Measurements from ENCODE around the gene KIF16B. TPM values are rescaled to one million over a fixed set of nuclear protein-coding genes. Genes with fewer than 3 reads are reported as not detected.

The KIF16B gene
- total RNA-seq, 4 donors from 2014 or later, result 19.9 to 40.2 (median 20.5) TPM

- H3K27ac ChIP-seq, result no peak overlapping the region
- no peak overlapping the region for H3K4me3 ChIP-seq
- H3K9me3 ChIP-seq, result no peaks in the 10 kb centered on the region
- no peaks in the 10 kb centered on the region for H3K27me3 ChIP-seq
- peaks cover 0 to 12% (median 0%) of the 10 kb centered on the region in 4 donors for H3K4me1 ChIP-seq
- WGBS, 2 donors, result 39 to 47% methylated on average over 2 of the region's 2 CpGs
- H3K36me3 ChIP-seq, result peaks cover 0 to 26% (median 5%) of the 10 kb centered on the region in 3 donors
- no peak for DNase-seq (ENCODE audit: low spot score in 2 of 2)
- TF ChIP-seq POLR2A (IDR thresholded peaks at IDR 0.05) (no peak), EP300 (IDR thresholded peaks at IDR 0.05) (no peak), CTCF (IDR thresholded peaks at IDR 0.05) (no peak)
Observed at GRCh38 chr20:16433293-16433580, 140.0 kb downstream of the KIF16B start.

GRCh38 chr20:16432466-16433292 is 140.6 kb downstream of the KIF16B start:
- DNase-seq (ENCODE audit: low spot score in 2 of 2), result no peak
- Histone ChIP-seq H3K27me3 (no peaks in the 10 kb centered on the region), H3K27ac (no peak overlapping the region), H3K36me3 (peaks cover 0 to 31% (median 5%) of the 10 kb centered on the region in 3 donors), H3K4me3 (no peak overlapping the region), H3K4me1 (peaks cover 0 to 12% (median 0%) of the 10 kb centered on the region in 4 donors), H3K9me3 (no peaks in the 10 kb centered on the region)
- WGBS, 2 donors, result 78 to 82% methylated on average over 8 of the region's 8 CpGs
- no peak for TF ChIP-seq EP300 (IDR thresholded peaks at IDR 0.05)
- no peak for TF ChIP-seq POLR2A (IDR thresholded peaks at IDR 0.05)
- no peak for TF ChIP-seq CTCF (IDR thresholded peaks at IDR 0.05)

- Histone ChIP-seq H3K9me3 (peaks cover 0 to 6% (median 0%) of the 10 kb centered on the region in 4 donors), H3K27ac (no peak overlapping the region), H3K4me3 (no peak overlapping the region), H3K4me1 (peaks cover 0 to 1% (median 0%) of the 10 kb centered on the region in 4 donors), H3K36me3 (peaks cover 0 to 73% (median 19%) of the 10 kb centered on the region in 3 donors), H3K27me3 (no peaks in the 10 kb centered on the region)
- DNase-seq (ENCODE audit: low spot score in 2 of 2), result no peak
- TF ChIP-seq EP300 (IDR thresholded peaks at IDR 0.05), result no peak
- no peak for TF ChIP-seq POLR2A (IDR thresholded peaks at IDR 0.05)
- TF ChIP-seq CTCF (IDR thresholded peaks at IDR 0.05), result no peak
- WGBS, 2 donors, result 93 to 100% methylated on average over 1 of the region's 1 CpG
Observed at GRCh38 chr20:16428112-16428511, 145.1 kb downstream of the KIF16B start.

- Histone ChIP-seq H3K4me1 (no peaks in the 10 kb centered on the region), H3K36me3 (peaks cover 0 to 78% (median 19%) of the 10 kb centered on the region in 3 donors), H3K9me3 (peaks cover 0 to 10% (median 0%) of the 10 kb centered on the region in 4 donors), H3K27ac (no peak overlapping the region), H3K27me3 (no peaks in the 10 kb centered on the region), H3K4me3 (no peak overlapping the region)
- no peak for DNase-seq (ENCODE audit: low spot score in 2 of 2)
- WGBS, 2 donors, result 92 to 97% methylated on average over 2 of the region's 2 CpGs
- TF ChIP-seq POLR2A (IDR thresholded peaks at IDR 0.05), result no peak
- no peak for TF ChIP-seq CTCF (IDR thresholded peaks at IDR 0.05)
- TF ChIP-seq EP300 (IDR thresholded peaks at IDR 0.05), result no peak
Observed at GRCh38 chr20:16427571-16427970, 145.7 kb downstream of the KIF16B start.

- H3K36me3 ChIP-seq, result peaks cover 0 to 74% (median 19%) of the 10 kb centered on the region in 3 donors
- WGBS, 2 donors, result 90 to 91% methylated on average over 1 of the region's 1 CpG
Observed at GRCh38 chr20:16424780-16425179, 148.5 kb downstream of the KIF16B start.

More at GRCh38 chr20:16424780-16425179, 148.5 kb downstream of the KIF16B start:
- no peaks in the 10 kb centered on the region for H3K4me1 ChIP-seq
- H3K4me3 ChIP-seq, result no peak overlapping the region
- no peaks in the 10 kb centered on the region for H3K27me3 ChIP-seq
- no peak overlapping the region for H3K27ac ChIP-seq
- no peak for TF ChIP-seq EP300 (IDR thresholded peaks at IDR 0.05)
- no peak for TF ChIP-seq CTCF (IDR thresholded peaks at IDR 0.05)
- no peak for TF ChIP-seq POLR2A (IDR thresholded peaks at IDR 0.05)
- DNase-seq (ENCODE audit: low spot score in 2 of 2), result no peak
- peaks cover 0 to 10% (median 0%) of the 10 kb centered on the region in 4 donors for H3K9me3 ChIP-seq
